ENCODE results near the gene VPS54. TPM values are rescaled to one million over a fixed set of nuclear protein-coding genes. Genes with fewer than 3 reads are reported as not detected.
"Not testable (repeated sequence)": the region's sequence is repeated elsewhere in the genome, so short reads cannot be mapped to it uniquely, and the experiment has no call there.

The VPS54 gene
- total and polyA plus RNA-seq, 9 of the 15 experiments (the other 6 are each of a cell fraction or from before 2014, with no cell fraction given), result 4.9 to 23.2 (median 13.2) TPM

DNA sequence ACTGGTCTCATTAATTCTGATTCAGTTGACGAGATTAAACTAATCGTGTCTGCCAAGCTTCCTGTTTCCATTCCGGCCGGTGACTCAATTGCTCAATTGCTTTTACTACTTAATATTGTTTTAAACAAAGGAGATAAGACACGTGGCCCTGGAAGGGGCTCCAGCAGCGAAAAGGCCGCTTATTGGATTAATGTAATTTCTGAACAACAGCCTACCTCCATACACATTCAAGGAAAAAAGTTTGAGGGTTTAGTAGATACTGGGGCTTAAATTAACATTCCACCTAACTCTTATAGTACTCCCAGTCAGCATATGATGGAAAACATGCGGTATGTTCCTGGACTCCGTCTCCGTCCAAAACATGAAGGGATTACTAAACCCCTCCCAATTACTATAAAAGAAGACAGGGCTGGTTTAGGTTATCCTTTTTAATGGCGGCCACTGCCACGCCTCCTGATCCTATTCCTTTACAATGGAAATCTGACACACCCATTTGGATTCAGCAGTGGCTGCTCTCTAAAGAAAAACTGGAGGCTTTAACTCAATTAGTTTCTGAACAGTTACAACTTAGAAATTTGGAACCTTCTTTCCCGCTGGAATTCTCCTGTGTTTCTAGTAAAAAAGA is 27.1 kb downstream of the VPS54 start:
- CTCF ChIA-PET (ENCODE audit: low intra/inter-chr PET ratio), result no interaction called here
- no peaks in the 10 kb centered on the region for H3K27me3 ChIP-seq (ENCODE audit: control insufficient read depth in 2 of 2, insufficient read depth in 2 of 2, low read length in 2 of 2)
- POLR2A ChIA-PET, result no interaction called here
- H3K9me1 ChIP-seq (ENCODE audit: control insufficient read depth, insufficient read depth, low read length), result no peaks in the 10 kb centered on the region
- intact Hi-C loops (cut with micrococcal nuclease) (no loop called here), in situ Hi-C loops (cut with MboI) (no loop called here)
- H3K9ac ChIP-seq (ENCODE audit: insufficient read depth in 1 of 2, low read depth in 2 of 2, low read length in 2 of 2), result no peak overlapping the region
- H4K20me1 ChIP-seq (replicated peaks; ENCODE audit: control insufficient read depth, insufficient read depth, low read length), result no peaks in the 10 kb centered on the region
- H3K36me3 ChIP-seq (ENCODE audit: control insufficient read depth, insufficient read depth, low read length), result no peaks in the 10 kb centered on the region
- no peaks in the 10 kb centered on the region; the same call in 1 of the 2 replicates for H3K9me3 ChIP-seq (replicated peaks; ENCODE audit: control insufficient read depth, insufficient read depth, low read depth, low read length)
- 90% methylated on average over 13 of the region's 13 CpGs for WGBS (ENCODE audit: insufficient coverage, low coverage, missing lambda C conversion rate)
- DNase-seq (ENCODE audit: extremely low read depth in 1 of 4, low spot score in 3 of 4) (no peak), ATAC-seq (no peak), FAIRE-seq (no peak)
- H3K4me1 ChIP-seq (replicated peaks in 1 of 2; ENCODE audit: control insufficient read depth in 2 of 2, insufficient read depth in 2 of 2, low read length in 2 of 2), result no peaks in the 10 kb centered on the region
- H3K27ac ChIP-seq (ENCODE audit: extremely low read depth, low read depth, low read length), result no peak overlapping the region
- H3K79me2 ChIP-seq (ENCODE audit: control insufficient read depth, insufficient read depth, low read length), result no peaks in the 10 kb centered on the region
- no peak overlapping the region for H3K4me2 ChIP-seq (ENCODE audit: insufficient read depth, low read length)
- TF ChIP-seq ZFP30 (CRISPR knock-in tag; IDR thresholded peaks at IDR 0.05; ENCODE audit: borderline replicate concordance), result no peak
- TF ChIP-seq, protein P1, sequence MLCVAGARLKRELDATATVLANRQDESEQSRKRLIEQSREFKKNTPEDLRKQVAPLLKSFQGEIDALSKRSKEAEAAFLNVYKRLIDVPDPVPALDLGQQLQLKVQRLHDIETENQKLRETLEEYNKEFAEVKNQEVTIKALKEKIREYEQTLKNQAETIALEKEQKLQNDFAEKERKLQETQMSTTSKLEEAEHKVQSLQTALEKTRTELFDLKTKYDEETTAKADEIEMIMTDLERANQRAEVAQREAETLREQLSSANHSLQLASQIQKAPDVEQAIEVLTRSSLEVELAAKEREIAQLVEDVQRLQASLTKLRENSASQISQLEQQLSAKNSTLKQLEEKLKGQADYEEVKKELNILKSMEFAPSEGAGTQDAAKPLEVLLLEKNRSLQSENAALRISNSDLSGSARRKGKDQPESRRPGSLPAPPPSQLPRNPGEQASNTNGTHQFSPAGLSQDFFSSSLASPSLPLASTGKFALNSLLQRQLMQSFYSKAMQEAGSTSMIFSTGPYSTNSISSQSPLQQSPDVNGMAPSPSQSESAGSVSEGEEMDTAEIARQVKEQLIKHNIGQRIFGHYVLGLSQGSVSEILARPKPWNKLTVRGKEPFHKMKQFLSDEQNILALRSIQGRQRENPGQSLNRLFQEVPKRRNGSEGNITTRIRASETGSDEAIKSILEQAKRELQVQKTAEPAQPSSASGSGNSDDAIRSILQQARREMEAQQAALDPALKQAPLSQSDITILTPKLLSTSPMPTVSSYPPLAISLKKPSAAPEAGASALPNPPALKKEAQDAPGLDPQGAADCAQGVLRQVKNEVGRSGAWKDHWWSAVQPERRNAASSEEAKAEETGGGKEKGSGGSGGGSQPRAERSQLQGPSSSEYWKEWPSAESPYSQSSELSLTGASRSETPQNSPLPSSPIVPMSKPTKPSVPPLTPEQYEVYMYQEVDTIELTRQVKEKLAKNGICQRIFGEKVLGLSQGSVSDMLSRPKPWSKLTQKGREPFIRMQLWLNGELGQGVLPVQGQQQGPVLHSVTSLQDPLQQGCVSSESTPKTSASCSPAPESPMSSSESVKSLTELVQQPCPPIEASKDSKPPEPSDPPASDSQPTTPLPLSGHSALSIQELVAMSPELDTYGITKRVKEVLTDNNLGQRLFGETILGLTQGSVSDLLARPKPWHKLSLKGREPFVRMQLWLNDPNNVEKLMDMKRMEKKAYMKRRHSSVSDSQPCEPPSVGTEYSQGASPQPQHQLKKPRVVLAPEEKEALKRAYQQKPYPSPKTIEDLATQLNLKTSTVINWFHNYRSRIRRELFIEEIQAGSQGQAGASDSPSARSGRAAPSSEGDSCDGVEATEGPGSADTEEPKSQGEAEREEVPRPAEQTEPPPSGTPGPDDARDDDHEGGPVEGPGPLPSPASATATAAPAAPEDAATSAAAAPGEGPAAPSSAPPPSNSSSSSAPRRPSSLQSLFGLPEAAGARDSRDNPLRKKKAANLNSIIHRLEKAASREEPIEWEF (CRISPR knock-in tag; IDR thresholded peaks at IDR 0.05), result no peak
- TF ChIP-seq TBP (optimal IDR thresholded peaks at IDR 0.05; ENCODE audit: low read depth, low read length), result no peak
- TF ChIP-seq, protein P2, sequence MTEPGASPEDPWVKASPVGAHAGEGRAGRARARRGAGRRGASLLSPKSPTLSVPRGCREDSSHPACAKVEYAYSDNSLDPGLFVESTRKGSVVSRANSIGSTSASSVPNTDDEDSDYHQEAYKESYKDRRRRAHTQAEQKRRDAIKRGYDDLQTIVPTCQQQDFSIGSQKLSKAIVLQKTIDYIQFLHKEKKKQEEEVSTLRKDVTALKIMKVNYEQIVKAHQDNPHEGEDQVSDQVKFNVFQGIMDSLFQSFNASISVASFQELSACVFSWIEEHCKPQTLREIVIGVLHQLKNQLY (CRISPR knock-in tag; conservative IDR thresholded peaks at IDR 0.05), result no peak
- no peak for TF ChIP-seq KHSRP (IDR thresholded peaks at IDR 0.05)
- TF ChIP-seq, protein P3, sequence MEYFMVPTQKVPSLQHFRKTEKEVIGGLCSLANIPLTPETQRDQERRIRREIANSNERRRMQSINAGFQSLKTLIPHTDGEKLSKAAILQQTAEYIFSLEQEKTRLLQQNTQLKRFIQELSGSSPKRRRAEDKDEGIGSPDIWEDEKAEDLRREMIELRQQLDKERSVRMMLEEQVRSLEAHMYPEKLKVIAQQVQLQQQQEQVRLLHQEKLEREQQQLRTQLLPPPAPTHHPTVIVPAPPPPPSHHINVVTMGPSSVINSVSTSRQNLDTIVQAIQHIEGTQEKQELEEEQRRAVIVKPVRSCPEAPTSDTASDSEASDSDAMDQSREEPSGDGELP (CRISPR knock-in tag; IDR thresholded peaks at IDR 0.05; ENCODE audit: borderline replicate concordance), result no peak
- no TSS peak for BruUV-seq (replicated peaks)
- H3K4me3 ChIP-seq, result no peak overlapping the region
- no peak overlapping the region for H2AFZ ChIP-seq (ENCODE audit: low read depth, low read length)

DNA sequence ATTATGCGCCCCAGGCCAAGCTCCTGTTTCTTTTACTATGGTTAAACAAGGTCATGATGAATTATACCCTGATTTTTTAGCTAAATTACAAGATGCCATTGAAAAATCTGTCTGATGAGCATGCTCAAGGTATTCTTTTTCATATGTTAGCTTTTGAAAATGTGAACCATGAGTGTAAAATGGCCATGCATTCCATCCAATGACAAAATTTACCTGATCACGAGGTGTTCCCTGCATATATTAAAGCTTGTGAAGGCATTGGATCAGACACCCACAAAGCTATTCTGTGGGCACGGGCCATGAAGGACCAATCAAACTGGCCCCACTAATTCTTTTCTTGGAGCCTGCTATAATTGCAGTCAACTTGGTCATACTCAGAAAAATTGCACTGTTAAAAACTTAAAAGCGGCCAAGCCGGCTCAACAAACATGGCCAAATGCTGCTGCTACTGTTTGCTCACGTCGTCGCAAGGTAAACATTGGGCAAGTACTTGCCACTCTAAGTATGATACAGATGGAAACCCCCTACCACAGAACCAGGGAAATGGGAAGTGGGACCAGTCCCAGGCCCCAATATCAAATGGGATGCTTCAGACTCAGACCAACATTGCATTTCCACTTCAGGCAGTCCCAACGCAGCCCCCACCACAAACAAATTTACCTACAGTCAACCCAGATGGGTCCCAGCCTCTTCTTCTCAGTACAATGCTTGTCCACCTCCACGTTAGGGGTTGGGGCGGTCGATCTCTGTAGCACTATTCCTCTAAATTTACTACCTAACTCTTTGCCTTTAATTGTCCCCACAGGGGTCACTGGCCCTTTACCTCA is 27.8 kb downstream of the VPS54 start:
- H3K27ac ChIP-seq (ENCODE audit: extremely low read depth, low read depth, low read length); H3K36me3 ChIP-seq (ENCODE audit: control insufficient read depth, insufficient read depth, low read length); CTCF ChIA-PET (ENCODE audit: low intra/inter-chr PET ratio); H2AFZ ChIP-seq (ENCODE audit: low read depth, low read length); FAIRE-seq; H4K20me1 ChIP-seq (replicated peaks; ENCODE audit: control insufficient read depth, insufficient read depth, low read length); H3K4me1 ChIP-seq (replicated peaks in 1 of 2; ENCODE audit: control insufficient read depth in 2 of 2, insufficient read depth in 2 of 2, low read length in 2 of 2); H3K79me2 ChIP-seq (ENCODE audit: control insufficient read depth, insufficient read depth, low read length); POLR2A ChIA-PET; BruUV-seq (replicated peaks); H3K27me3 ChIP-seq (ENCODE audit: control insufficient read depth in 2 of 2, insufficient read depth in 2 of 2, low read length in 2 of 2); H3K9me1 ChIP-seq (ENCODE audit: control insufficient read depth, insufficient read depth, low read length); intact Hi-C loops (cut with micrococcal nuclease); DNase-seq (ENCODE audit: extremely low read depth in 1 of 4, low spot score in 3 of 4); in situ Hi-C loops (cut with MboI); H3K9ac ChIP-seq (ENCODE audit: insufficient read depth in 1 of 2, low read depth in 2 of 2, low read length in 2 of 2); H3K4me2 ChIP-seq (ENCODE audit: insufficient read depth, low read length); H3K4me3 ChIP-seq; H3K9me3 ChIP-seq (replicated peaks; ENCODE audit: control insufficient read depth, insufficient read depth, low read depth, low read length); ATAC-seq: not testable (repeated sequence)
- WGBS (ENCODE audit: insufficient coverage, low coverage, missing lambda C conversion rate), result 93% methylated on average over 12 of the region's 12 CpGs

Measured in K562 (cell line).